Right lobe of liver (tissue), 6 donors: ENCODE measurements around the gene PPP1R36. TPM values are rescaled to one million over a fixed set of nuclear protein-coding genes. Genes with fewer than 3 reads are reported as not detected.

ENCODE experiments used
- ATAC-seq, 4 donors: fragments of 200-7000 bp; cut with Tn5 transposase; one replicate each; pipeline ENCODE4 v1.9.1; 2020; ENCODE audit warnings: mild to moderate bottlenecking in 4 of 4, moderate library complexity in 4 of 4
- DNase-seq, 3 donors: peaks; one replicate each; pipeline ENCODE4 v3.0.0-alpha.2; 2020
- H3K27ac ChIP-seq, 3 donors: fragments of 200-600 bp; one replicate each; pipeline ENCODE4 v1.8.0; 2022
- H3K27me3 ChIP-seq, 2 donors: fragments of 200-600 bp; one replicate each; pipeline ENCODE4 v1.8.0; 2022
- H3K36me3 ChIP-seq, 4 donors: fragments of 200-600 bp; sonication (generic) in 1 of 4; one replicate each; pipeline versions ENCODE4 v1.5.1 to v1.8.0; 2017 to 2022; ENCODE audit warnings: control low read depth in 1 of 4
- H3K4me1 ChIP-seq, 4 donors: fragments of 200-600 bp; sonication (generic) in 1 of 4; one replicate each; pipeline versions ENCODE4 v1.5.1 to v1.8.0; 2017 to 2022; ENCODE audit warnings: control low read depth in 1 of 4
- H3K4me3 ChIP-seq, 3 donors: fragments of 200-600 bp; one replicate each; pipeline ENCODE4 v1.8.0; 2022
- H3K9me3 ChIP-seq, 4 donors: fragments of 200-600 bp; sonication (generic) in 1 of 4; one replicate each; pipeline versions ENCODE4 v1.5.1 to v1.8.0; 2017 to 2022; ENCODE audit warnings: control low read depth in 1 of 4
- CTCF ChIP-seq, 4 donors: fragments of 200-600 bp in 3 of 4; fragments of 450-650 bp in 1 of 4; IDR thresholded peaks; one replicate each; pipeline versions ENCODE4 v1.5.1 to v1.8.0; 2016 to 2022; ENCODE audit warnings: antibody characterized with exemption in 4 of 4, mild to moderate bottlenecking in 2 of 4
- POLR2A ChIP-seq: fragments of 450-650 bp; IDR thresholded peaks from one replicate; pipeline ENCODE4 v1.6.1; 2017; ENCODE audit warnings: antibody characterized with exemption, mild to moderate bottlenecking
- WGBS: methylation state at CpG from one replicate; pipeline ENCODE4 v1.1.6; 2018; ENCODE audit warnings: low coverage, low lambda C conversion rate; ENCODE audit not compliant: insufficient coverage; ENCODE audit errors: missing lambda C conversion rate; 5-methylcytosine and 5-hydroxymethylcytosine counted together
- intact Hi-C, 2 donors: fragments of 100-400 bp; cut with DNase I; formaldehyde crosslinking; loops; one replicate each; pipeline versions ENCODE4 v1.11.2 to v1.14.1; 2022
- total RNA-seq, 6 experiments: library from RNA; depleted of rRNA in 2 of 6; stranded (reverse); fragments of >200 nt in 2 of 6; fragmentation: NEBNext Ultra II Directional in 3 of 6; extraction: Animal tissue kit (Norgen Biotek cat#: 25700) in 3 of 6; gene quantifications; one replicate each; pipeline versions ENCODE4 v1.1.0 to v1.2.4, GENCODE V29; 2016 to 2023
- donor health status: DM: no; HTN: yes; CAD: no.
- donor health status: DM: no; HTN: no; CAD: no.
- donor health status: DM: no; HTN: no; CAD: no.
- donor health status: DM: no; HTN: yes; CAD: no.
- donor health status: DM: no; HTN: yes; CAD: no.

PPP1R36 gene
- total RNA-seq, 6 experiments from 2014 or later = 0.16 to 0.40 TPM; not detected in 4

DNA sequence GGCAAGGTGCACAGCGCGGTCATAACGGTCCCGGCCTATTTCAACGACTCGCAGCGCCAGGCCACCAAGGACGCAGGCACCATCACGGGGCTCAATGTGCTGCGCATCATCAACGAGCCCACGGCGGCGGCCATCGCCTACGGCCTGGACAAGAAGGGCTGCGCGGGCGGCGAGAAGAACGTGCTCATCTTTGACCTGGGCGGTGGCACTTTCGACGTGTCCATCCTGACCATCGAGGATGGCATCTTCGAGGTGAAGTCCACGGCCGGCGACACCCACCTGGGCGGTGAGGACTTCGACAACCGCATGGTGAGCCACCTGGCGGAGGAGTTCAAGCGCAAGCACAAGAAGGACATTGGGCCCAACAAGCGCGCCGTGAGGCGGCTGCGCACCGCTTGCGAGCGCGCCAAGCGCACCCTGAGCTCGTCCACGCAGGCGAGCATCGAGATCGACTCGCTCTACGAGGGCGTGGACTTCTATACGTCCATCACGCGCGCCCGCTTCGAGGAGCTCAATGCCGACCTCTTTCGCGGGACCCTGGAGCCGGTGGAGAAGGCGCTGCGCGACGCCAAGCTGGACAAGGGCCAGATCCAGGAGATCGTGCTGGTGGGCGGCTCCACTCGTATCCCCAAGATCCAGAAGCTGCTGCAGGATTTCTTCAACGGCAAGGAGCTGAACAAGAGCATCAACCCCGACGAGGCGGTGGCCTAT, 8.3 kb upstream of the PPP1R36 start:
- H3K27ac ChIP-seq = no peak overlapping the region
- no peaks in the 10 kb centered on the region for H3K9me3 ChIP-seq
- H3K4me3 ChIP-seq = peak overlapping the region in 2 of 3 donors; percentile 8 to 19
- intact Hi-C loops = no loop called here
- no peak for ATAC-seq
- no peaks in the 10 kb centered on the region for H3K36me3 ChIP-seq
- WGBS = 60% methylated on average over 1 of the region's 73 CpGs
- DNase-seq = peak; percentile 27 to 58 (median 50)
- TF ChIP-seq POLR2A = no peak
- no peak for TF ChIP-seq CTCF (IDR thresholded peaks at IDR 0.05)
- peaks cover 0 to 4% (median 0%) of the 10 kb centered on the region in 4 donors for H3K4me1 ChIP-seq
- peaks cover 0 to 9% of the 10 kb centered on the region in 2 donors for H3K27me3 ChIP-seq

DNA sequence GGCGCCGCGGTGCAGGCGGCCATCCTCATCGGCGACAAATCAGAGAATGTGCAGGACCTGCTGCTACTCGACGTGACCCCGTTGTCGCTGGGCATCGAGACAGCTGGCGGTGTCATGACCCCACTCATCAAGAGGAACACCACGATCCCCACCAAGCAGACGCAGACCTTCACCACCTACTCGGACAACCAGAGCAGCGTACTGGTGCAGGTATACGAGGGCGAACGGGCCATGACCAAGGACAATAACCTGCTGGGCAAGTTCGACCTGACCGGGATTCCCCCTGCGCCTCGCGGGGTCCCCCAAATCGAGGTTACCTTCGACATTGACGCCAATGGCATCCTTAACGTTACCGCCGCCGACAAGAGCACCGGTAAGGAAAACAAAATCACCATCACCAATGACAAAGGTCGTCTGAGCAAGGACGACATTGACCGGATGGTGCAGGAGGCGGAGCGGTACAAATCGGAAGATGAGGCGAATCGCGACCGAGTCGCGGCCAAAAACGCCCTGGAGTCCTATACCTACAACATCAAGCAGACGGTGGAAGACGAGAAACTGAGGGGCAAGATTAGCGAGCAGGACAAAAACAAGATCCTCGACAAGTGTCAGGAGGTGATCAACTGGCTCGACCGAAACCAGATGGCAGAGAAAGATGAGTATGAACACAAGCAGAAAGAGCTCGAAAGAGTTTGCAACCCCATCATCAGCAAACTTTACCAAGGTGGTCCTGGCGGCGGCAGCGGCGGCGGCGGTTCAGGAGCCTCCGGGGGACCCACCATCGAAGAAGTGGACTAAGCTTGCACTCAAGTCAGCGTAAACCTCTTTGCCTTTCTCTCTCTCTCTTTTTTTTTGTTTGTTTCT, 7.6 kb upstream of the PPP1R36 start:
- Histone ChIP-seq H3K9me3 (no peaks in the 10 kb centered on the region), H3K4me3 (peak overlapping the region in 2 of 3 donors; percentile 4 to 19), H3K27ac (no peak overlapping the region), H3K27me3 (peaks cover 0 to 9% of the 10 kb centered on the region in 2 donors), H3K36me3 (no peaks in the 10 kb centered on the region), H3K4me1 (peaks cover 0 to 4% (median 0%) of the 10 kb centered on the region in 4 donors)
- TF ChIP-seq POLR2A (no peak), CTCF (IDR thresholded peaks at IDR 0.05) (no peak)
- DNase-seq = no peak
- no peak for ATAC-seq
- WGBS = 6% methylated on average over 37 of the region's 61 CpGs
- intact Hi-C loops = no loop called here

GRCh38 chr14:64542836-64543201, 6.9 kb upstream of the PPP1R36 start:
- H3K4me3 ChIP-seq = peak overlapping the region in 1 of 3 donors; percentile 19
- no peak overlapping the region for H3K27ac ChIP-seq
- 59% methylated on average over 4 of the region's 4 CpGs for WGBS
- H3K4me1 ChIP-seq = peaks cover 0 to 4% (median 0%) of the 10 kb centered on the region in 4 donors
- H3K27me3 ChIP-seq = peaks cover 0 to 9% of the 10 kb centered on the region in 2 donors
- intact Hi-C loops = no loop called here
- no peaks in the 10 kb centered on the region for H3K9me3 ChIP-seq
- ATAC-seq (no peak), DNase-seq (no peak)
- no peaks in the 10 kb centered on the region for H3K36me3 ChIP-seq
- TF ChIP-seq POLR2A = no peak
- no peak for TF ChIP-seq CTCF (IDR thresholded peaks at IDR 0.05)

GRCh38 chr14:64544607-64545312, 5.0 kb upstream of the PPP1R36 start:
- peaks cover 0 to 12% of the 10 kb centered on the region in 2 donors for H3K27me3 ChIP-seq
- DNase-seq (no peak), ATAC-seq (no peak)
- no peak for TF ChIP-seq POLR2A
- H3K36me3 ChIP-seq = no peaks in the 10 kb centered on the region
- H3K27ac ChIP-seq = no peak overlapping the region
- WGBS = 69% methylated on average over 5 of the region's 5 CpGs
- peaks cover 0 to 3% (median 0%) of the 10 kb centered on the region in 4 donors for H3K4me1 ChIP-seq
- intact Hi-C loops = no loop called here
- H3K9me3 ChIP-seq = no peaks in the 10 kb centered on the region
- no peak overlapping the region for H3K4me3 ChIP-seq
